GM23338 (cell line): ENCODE results near the gene CD38. TPM values are rescaled to one million over a fixed set of nuclear protein-coding genes. Genes with fewer than 3 reads are reported as not detected.

Experiments
- ATAC-seq: fragments of 200-7000 bp; cut with Tn5 transposase; 3 replicates; pipeline ENCODE4 v1.9.1; 2020
- DNase-seq: peaks from one replicate; pipeline ENCODE4 v3.0.0-alpha.2; 2015; ENCODE audit warnings: low spot score
- H2AFZ ChIP-seq: fragments of 200-600 bp; sonication (generic); 2 replicates; pipeline ENCODE4 v1.8.0; 2016; ENCODE audit warnings: antibody characterized with exemption, mild to moderate bottlenecking, moderate library complexity
- H3F3A ChIP-seq: fragments of 200-600 bp; sonication (generic); replicated peaks from 2 replicates; pipeline ENCODE4 v1.8.0; 2017; ENCODE audit warnings: antibody characterized with exemption, mixed run types, low read depth
- H3K27ac ChIP-seq: fragments of 200-600 bp; sonication (generic); 2 replicates; pipeline ENCODE4 v1.6.1; 2016; ENCODE audit warnings: low read depth
- H3K27me3 ChIP-seq: fragments of 200-600 bp; sonication (generic); 2 replicates; pipeline ENCODE4 v1.8.0; 2016; ENCODE audit warnings: mild to moderate bottlenecking, mixed run types, moderate library complexity; ENCODE audit not compliant: insufficient read depth
- H3K36me3 ChIP-seq: fragments of 200-600 bp; sonication (generic); 2 replicates; pipeline ENCODE4 v1.8.0; 2016; ENCODE audit warnings: mild to moderate bottlenecking; ENCODE audit not compliant: insufficient read depth
- H3K4me1 ChIP-seq: fragments of 200-600 bp; sonication (generic); 2 replicates; pipeline ENCODE4 v1.8.0; 2016; ENCODE audit warnings: mild to moderate bottlenecking, moderate library complexity; ENCODE audit not compliant: insufficient read depth
- H3K4me2 ChIP-seq: fragments of 200-600 bp; sonication (generic); 2 replicates; pipeline ENCODE4 v1.7.1; 2017; ENCODE audit warnings: mixed run types
- H3K4me3 ChIP-seq: fragments of 200-600 bp; sonication (generic); 2 replicates; pipeline ENCODE4 v1.6.1; 2016; ENCODE audit warnings: mixed run types
- H3K79me2 ChIP-seq: fragments of 200-600 bp; sonication (generic); replicated peaks from 2 replicates; pipeline ENCODE4 v1.8.0; 2017; ENCODE audit warnings: mild to moderate bottlenecking; ENCODE audit not compliant: insufficient read depth
- H3K9me2 ChIP-seq: fragments of 200-600 bp; sonication (generic); 2 replicates; pipeline ENCODE4 v1.8.0; 2017; ENCODE audit not compliant: insufficient read depth
- H4K20me1 ChIP-seq: fragments of 200-600 bp; sonication (generic); replicated peaks from 2 replicates; pipeline ENCODE4 v1.8.0; 2017; ENCODE audit warnings: mild to moderate bottlenecking; ENCODE audit not compliant: insufficient read depth
- H3K27ac Mint-ChIP-seq: 2 replicates; pipeline ENCODE4 v1.8.0; 2020; ENCODE audit warnings: inconsistent platforms, mild to moderate bottlenecking, moderate library complexity, mixed read lengths
- H3K27me3 Mint-ChIP-seq: 3 replicates; pipeline ENCODE4 v1.8.0; 2022; ENCODE audit warnings: low read depth, mild to moderate bottlenecking, moderate library complexity, mixed read lengths, inconsistent platforms; ENCODE audit not compliant: insufficient read depth, poor library complexity
- H3K36me3 Mint-ChIP-seq: 3 replicates; pipeline ENCODE4 v1.8.0; 2021; ENCODE audit warnings: low read depth, mild to moderate bottlenecking, inconsistent platforms, moderate library complexity, mixed read lengths
- H3K4me1 Mint-ChIP-seq: 3 replicates; pipeline ENCODE4 v1.8.0; 2020; ENCODE audit warnings: mild to moderate bottlenecking, inconsistent platforms, mixed read lengths
- H3K4me3 Mint-ChIP-seq: 3 replicates; pipeline ENCODE4 v1.8.0; 2021; ENCODE audit warnings: moderate library complexity, mild to moderate bottlenecking, inconsistent platforms, mixed read lengths
- H3K9me3 Mint-ChIP-seq: 3 replicates; pipeline ENCODE4 v1.8.0; 2020; ENCODE audit warnings: moderate library complexity, mild to moderate bottlenecking, inconsistent platforms, mixed read lengths
- CTCF ChIP-seq, 2 experiments: fragments of 200-600 bp in 1 of 2; sonication (generic) in 1 of 2; conservative IDR thresholded peaks; 2 replicates each; pipeline versions ENCODE4 v1.5.1 to v1.6.1; 2016 to 2017; ENCODE audit warnings: antibody characterized with exemption in 2 of 2, low read depth in 2 of 2, mild to moderate bottlenecking in 2 of 2, moderate library complexity in 1 of 2
- ETS1 ChIP-seq: IDR thresholded peaks from 2 replicates; pipeline ENCODE4 v1.6.1; 2016; ENCODE audit warnings: antibody characterized with exemption
- EZH2 ChIP-seq: fragments of 200-600 bp; sonication (generic); IDR thresholded peaks from one replicate; pipeline ENCODE4 v1.8.0; 2017; ENCODE audit warnings: antibody characterized with exemption, mild to moderate bottlenecking, low read depth; ENCODE audit not compliant: unreplicated experiment
- EZH2phosphoT487 ChIP-seq: fragments of 200-600 bp; sonication (generic); IDR thresholded peaks from one replicate; pipeline ENCODE4 v1.8.1; 2018; ENCODE audit warnings: antibody characterized with exemption; ENCODE audit not compliant: unreplicated experiment
- JUNB ChIP-seq: IDR thresholded peaks from one replicate; pipeline ENCODE4 v1.6.1; 2016; ENCODE audit warnings: antibody characterized with exemption; ENCODE audit not compliant: unreplicated experiment
- NANOG ChIP-seq: IDR thresholded peaks from 2 replicates; pipeline ENCODE4 v1.6.1; 2016; ENCODE audit warnings: antibody characterized with exemption, borderline replicate concordance
- POLR2AphosphoS5 ChIP-seq: IDR thresholded peaks from 2 replicates; pipeline ENCODE4 v1.6.1; 2016; ENCODE audit warnings: antibody characterized with exemption, low read depth
- REST ChIP-seq: IDR thresholded peaks from one replicate; pipeline ENCODE4 v1.6.1; 2018; ENCODE audit warnings: antibody characterized with exemption; ENCODE audit not compliant: unreplicated experiment
- STAT1 ChIP-seq: IDR thresholded peaks from one replicate; pipeline ENCODE4 v1.6.1; 2016; ENCODE audit warnings: antibody characterized with exemption; ENCODE audit not compliant: unreplicated experiment
- ZNF114 ChIP-seq: fragments of 250-450 bp; sonication (Bioruptor Pico); IDR thresholded peaks from 2 replicates; pipeline ENCODE4 v1.5.0; 2020; ENCODE audit warnings: mild to moderate bottlenecking, moderate library complexity
- ZNF462 ChIP-seq: fragments of 250-450 bp; sonication (Bioruptor Pico); IDR thresholded peaks from 2 replicates; pipeline ENCODE4 v1.5.0; 2020; ENCODE audit warnings: mild to moderate bottlenecking, moderate library complexity
- polyA plus RNA-seq: library from polyadenylated mRNA; unstranded; fragments of >200 nt; fragmentation: Nextera tagmentation; extraction: Ambion mirVana; gene quantifications from 2 replicates; pipeline ENCODE4 v1.2.1, GENCODE V29; 2016
- total RNA-seq: library from RNA; depleted of rRNA; stranded (reverse); fragments of >200 nt; shearing (Covaris generic); gene quantifications from 2 replicates; pipeline ENCODE4 v1.2.3, GENCODE V29; 2014

CD38 gene
- total and polyA plus RNA-seq, 2 experiments from 2014 or later: 0.17 to 0.24 TPM

- Mint-ChIP-seq H3K9me3 (peaks cover 3% of the 10 kb centered on the region; the same call in 1 of the 3 replicates), H3K36me3 (0 out of 3 replicates have a peak, but pooled peaks cover 2% of the 10 kb centered on the region), H3K27me3 (peaks cover 6% of the 10 kb centered on the region), H3K4me1 (no peaks in the 10 kb centered on the region), H3K4me3 (no peak overlapping the region), H3K27ac (no peak overlapping the region)
- no peak for TF ChIP-seq NANOG
- TF ChIP-seq ZNF462 (CRISPR knock-in tag): no peak
- TF ChIP-seq POLR2AphosphoS5: no peak
- TF ChIP-seq REST: no peak
- no peak for TF ChIP-seq CTCF (conservative IDR thresholded peaks at IDR 0.05; ENCODE audit: low read depth in 2 of 2)
- TF ChIP-seq STAT1: no peak
- TF ChIP-seq ZNF114 (CRISPR knock-in tag): no peak
- no peak for TF ChIP-seq EZH2phosphoT487
- TF ChIP-seq EZH2: no peak
- no peak for TF ChIP-seq JUNB
- TF ChIP-seq ETS1: no peak
- H3K27ac ChIP-seq: no peak overlapping the region
- H3K79me2 ChIP-seq: no peaks in the 10 kb centered on the region
- H3K27me3 ChIP-seq: no peaks in the 10 kb centered on the region
- no peaks in the 10 kb centered on the region for H3K4me1 ChIP-seq
- no peak overlapping the region for H3K4me3 ChIP-seq
- no peak overlapping the region for H2AFZ ChIP-seq
- ATAC-seq: no peak
- H3K36me3 ChIP-seq: no peaks in the 10 kb centered on the region
- no peaks in the 10 kb centered on the region for H3K9me2 ChIP-seq
- H4K20me1 ChIP-seq: no peaks in the 10 kb centered on the region
- DNase-seq: no peak
- no peaks in the 10 kb centered on the region for H3F3A ChIP-seq
- H3K4me2 ChIP-seq: no peak overlapping the region
These were observed 34.0 kb upstream of the CD38 start for GRCh38 chr4:15744016-15744545.
